ENCODE measurements around the gene TSPYL1. TPM values are rescaled to one million over a fixed set of nuclear protein-coding genes. Genes with fewer than 3 reads are reported as not detected.

Gene TSPYL1
- total RNA-seq, 2 experiments from 2014 or later, result 59.9 to 66.8 TPM

DNA sequence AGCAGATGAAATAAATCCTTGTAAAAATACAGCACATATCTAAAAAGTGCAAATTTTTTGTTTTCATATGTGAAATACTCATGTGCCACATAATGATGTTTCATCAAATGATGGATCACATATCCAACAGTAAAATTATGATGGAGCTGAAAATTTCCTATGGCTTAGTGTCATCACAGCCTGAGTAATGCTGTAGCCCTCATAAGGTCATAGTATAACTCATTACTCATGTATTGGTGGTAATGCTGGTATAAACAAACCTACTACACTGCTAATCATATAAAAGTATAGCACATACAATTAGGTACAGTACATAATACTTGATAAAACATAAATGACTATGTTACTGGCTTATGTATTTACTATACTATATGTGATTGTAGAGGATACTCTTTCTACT is 12.9 kb downstream of the TSPYL1 start:
- peaks cover 40% of the 10 kb centered on the region for H3K36me3 Mint-ChIP-seq
- no peak for ATAC-seq (ENCODE audit: low read depth)
- H3K27ac Mint-ChIP-seq, result no peak overlapping the region
- POLR2A ChIA-PET, result no interaction called here
- H3K4me3 Mint-ChIP-seq, result no peak overlapping the region
- no peaks in the 10 kb centered on the region for H3K27me3 Mint-ChIP-seq
- no peak for DNase-seq
- peaks cover 6% of the 10 kb centered on the region for H3K4me1 Mint-ChIP-seq
- H3K9me3 Mint-ChIP-seq, result peaks cover 10% of the 10 kb centered on the region

DNA sequence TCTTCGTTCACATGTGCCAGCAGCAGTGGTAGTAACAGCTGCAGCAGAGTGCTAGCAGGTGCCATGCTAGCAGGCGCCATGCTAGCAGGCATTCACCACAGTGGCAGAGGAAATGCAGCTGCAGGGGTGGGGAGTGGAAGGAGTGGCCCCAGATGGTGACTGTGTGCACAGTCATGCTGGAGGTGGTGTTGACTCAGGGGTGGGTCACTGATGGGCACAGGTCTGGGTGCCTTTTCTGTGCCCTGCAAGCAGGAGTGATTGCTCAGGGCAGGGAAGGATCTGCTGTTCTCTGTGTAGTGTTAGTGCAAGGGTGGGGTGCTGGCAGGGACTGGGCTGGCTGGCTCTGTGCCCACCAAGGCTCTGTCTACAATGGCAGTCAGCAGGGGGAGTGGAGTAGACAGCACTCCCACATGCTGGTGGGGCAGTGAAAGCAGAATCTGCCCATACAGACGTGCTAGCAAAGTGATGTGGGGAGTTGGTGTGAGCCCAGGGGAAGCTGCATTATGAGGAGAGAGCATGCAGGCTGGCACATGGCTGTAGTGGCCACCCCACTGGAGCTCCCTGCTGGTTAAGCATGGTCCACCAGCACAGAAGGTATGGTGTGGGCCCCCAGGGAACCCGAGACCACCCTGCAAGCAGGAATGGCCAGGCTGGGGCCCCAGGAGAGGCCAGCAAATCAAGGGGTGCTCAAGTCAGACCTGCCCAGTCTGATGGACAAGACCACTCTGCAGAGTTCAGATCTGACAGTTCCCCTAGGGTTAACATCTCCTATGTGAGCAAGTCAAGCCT is 14.5 kb downstream of the TSPYL1 start:
- H3K9me3 Mint-ChIP-seq, result peaks cover 14% of the 10 kb centered on the region
- ATAC-seq (ENCODE audit: low read depth), result peak; percentile 26
- peaks cover 8% of the 10 kb centered on the region for H3K4me1 Mint-ChIP-seq
- peak overlapping the region; percentile 30 for H3K27ac Mint-ChIP-seq
- H3K36me3 Mint-ChIP-seq, result peaks cover 47% of the 10 kb centered on the region
- POLR2A ChIA-PET, result no interaction called here
- H3K27me3 Mint-ChIP-seq, result no peaks in the 10 kb centered on the region
- no peak for DNase-seq
- H3K4me3 Mint-ChIP-seq, result no peak overlapping the region

DNA sequence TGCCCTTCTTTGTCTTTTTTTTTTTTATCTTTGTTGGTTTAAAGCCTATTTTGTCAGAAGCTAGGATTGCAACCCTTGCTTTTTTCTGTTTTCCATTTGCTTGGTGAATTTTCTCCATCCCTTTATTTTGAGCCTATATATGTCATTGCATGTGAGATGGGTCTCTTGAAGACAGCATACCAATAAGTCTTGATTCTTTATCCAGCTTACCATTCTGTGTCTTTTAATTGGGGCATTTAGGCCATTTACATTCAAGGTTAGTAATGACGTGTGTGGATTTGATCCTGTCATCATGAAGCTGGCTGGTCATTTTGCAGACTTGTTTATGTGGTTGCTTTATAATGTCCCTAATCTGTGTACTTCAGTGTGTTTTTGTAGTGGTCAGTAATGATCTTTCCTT is 16.4 kb downstream of the TSPYL1 start:
- no peak for DNase-seq
- H3K36me3 Mint-ChIP-seq, result peaks cover 49% of the 10 kb centered on the region
- peaks cover 4% of the 10 kb centered on the region for H3K4me1 Mint-ChIP-seq
- POLR2A ChIA-PET, result no interaction called here
- no peaks in the 10 kb centered on the region for H3K27me3 Mint-ChIP-seq
- no peak for ATAC-seq (ENCODE audit: low read depth)
- no peak overlapping the region for H3K27ac Mint-ChIP-seq
- no peak overlapping the region for H3K4me3 Mint-ChIP-seq
- H3K9me3 Mint-ChIP-seq, result peaks cover 14% of the 10 kb centered on the region

DNA sequence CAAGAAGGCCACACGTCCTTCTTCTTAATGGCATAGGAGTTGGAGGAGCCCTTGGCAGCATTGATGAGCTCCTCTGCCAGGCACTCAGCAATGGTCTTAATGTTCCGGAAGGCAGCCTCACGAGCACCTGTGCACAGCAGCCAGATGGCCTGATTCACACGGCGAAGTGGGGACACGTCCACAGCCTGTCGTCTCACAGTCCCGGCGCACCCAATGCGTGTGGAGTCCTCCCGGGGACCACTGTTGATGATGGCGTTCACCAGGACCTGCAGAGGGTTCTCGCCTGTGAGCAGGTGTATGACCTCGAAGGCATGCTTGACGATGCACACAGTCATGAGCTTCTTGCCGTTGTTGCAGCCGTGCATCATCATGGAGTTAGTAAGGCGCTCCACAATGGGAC is 21.2 kb downstream of the TSPYL1 start:
- ATAC-seq (ENCODE audit: low read depth), result no peak
- Mint-ChIP-seq H3K27ac (no peak overlapping the region), H3K4me1 (peaks cover 1% of the 10 kb centered on the region), H3K36me3 (peaks cover 27% of the 10 kb centered on the region), H3K4me3 (no peak overlapping the region), H3K27me3 (no peaks in the 10 kb centered on the region), H3K9me3 (peaks cover 9% of the 10 kb centered on the region)
- POLR2A ChIA-PET, result interaction anchor here (1.1 kb wide), 1 partner anchor 22 kb away, joined by 3 read pairs; no protein-coding TSS in a partner anchor
- no peak for DNase-seq

DNA sequence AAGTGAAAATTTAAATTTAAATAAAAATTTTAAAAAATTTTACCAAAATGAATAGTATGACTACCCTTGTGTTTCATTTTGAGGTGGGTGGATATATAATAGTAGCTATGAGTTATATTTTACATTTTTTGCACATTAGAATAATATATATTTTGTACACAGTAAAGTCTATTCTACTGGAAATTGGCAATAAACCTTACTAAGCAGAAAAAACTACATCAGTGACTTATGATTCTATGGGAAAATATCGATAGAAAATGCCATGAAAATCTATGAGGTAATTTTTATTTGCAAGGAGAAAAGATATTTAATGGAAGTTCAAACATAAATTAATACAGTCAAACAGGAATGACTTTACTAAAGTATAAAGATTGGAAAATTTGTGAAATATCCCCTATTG is 23.0 kb downstream of the TSPYL1 start:
- H3K9me3 Mint-ChIP-seq, result peaks cover 3% of the 10 kb centered on the region
- no peak overlapping the region for H3K27ac Mint-ChIP-seq

DNA sequence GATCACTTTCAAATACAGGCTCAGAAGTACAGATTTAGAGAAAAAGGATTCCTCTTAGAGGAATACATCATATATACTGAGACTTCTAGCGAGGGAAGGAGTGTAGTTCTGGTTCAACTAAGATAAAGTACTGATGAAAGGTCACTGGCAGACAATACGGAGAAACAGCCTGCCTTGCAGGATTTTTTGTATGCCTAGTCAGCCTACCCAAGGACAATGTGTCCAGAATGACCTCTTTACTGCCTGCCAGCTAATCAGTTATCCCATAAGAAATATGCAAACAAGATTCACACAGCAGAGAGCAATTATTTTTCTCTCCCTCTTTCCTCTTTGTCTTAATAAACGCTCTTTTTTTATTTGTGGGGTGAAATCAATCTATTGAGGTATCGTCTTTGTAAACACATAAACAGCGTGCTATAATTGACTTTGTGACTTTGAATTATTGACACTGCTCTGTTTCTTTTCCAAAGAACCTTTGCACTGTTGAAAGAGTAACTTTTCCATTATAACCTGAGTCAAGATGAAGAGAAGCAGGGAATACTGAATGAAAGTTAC is 24.4 kb downstream of the TSPYL1 start:
- no peak overlapping the region for H3K27ac Mint-ChIP-seq
- ATAC-seq (ENCODE audit: low read depth), result no peak
- POLR2A ChIA-PET, result interaction anchor here (1.2 to 3.8 kb wide), 2 partner anchors 24 to 316 kb away, joined by 6 to 47 read pairs; partner anchors contain the start of genes RWDD1 and TSPYL1
- H3K9me3 Mint-ChIP-seq, result no peaks in the 10 kb centered on the region
- H3K36me3 Mint-ChIP-seq, result peaks cover 17% of the 10 kb centered on the region
- no peak overlapping the region for H3K4me3 Mint-ChIP-seq
- no peak for DNase-seq
- no peaks in the 10 kb centered on the region for H3K27me3 Mint-ChIP-seq
- H3K4me1 Mint-ChIP-seq, result peaks cover 21% of the 10 kb centered on the region

More for the DNA sequence above, 23.0 kb downstream of the TSPYL1 start:
- DNase-seq, result no peak
- no peak for ATAC-seq (ENCODE audit: low read depth)
- Mint-ChIP-seq H3K27me3 (no peaks in the 10 kb centered on the region), H3K4me1 (peaks cover 10% of the 10 kb centered on the region), H3K36me3 (peaks cover 20% of the 10 kb centered on the region), H3K4me3 (no peak overlapping the region)
- POLR2A ChIA-PET, result no interaction called here

DNA sequence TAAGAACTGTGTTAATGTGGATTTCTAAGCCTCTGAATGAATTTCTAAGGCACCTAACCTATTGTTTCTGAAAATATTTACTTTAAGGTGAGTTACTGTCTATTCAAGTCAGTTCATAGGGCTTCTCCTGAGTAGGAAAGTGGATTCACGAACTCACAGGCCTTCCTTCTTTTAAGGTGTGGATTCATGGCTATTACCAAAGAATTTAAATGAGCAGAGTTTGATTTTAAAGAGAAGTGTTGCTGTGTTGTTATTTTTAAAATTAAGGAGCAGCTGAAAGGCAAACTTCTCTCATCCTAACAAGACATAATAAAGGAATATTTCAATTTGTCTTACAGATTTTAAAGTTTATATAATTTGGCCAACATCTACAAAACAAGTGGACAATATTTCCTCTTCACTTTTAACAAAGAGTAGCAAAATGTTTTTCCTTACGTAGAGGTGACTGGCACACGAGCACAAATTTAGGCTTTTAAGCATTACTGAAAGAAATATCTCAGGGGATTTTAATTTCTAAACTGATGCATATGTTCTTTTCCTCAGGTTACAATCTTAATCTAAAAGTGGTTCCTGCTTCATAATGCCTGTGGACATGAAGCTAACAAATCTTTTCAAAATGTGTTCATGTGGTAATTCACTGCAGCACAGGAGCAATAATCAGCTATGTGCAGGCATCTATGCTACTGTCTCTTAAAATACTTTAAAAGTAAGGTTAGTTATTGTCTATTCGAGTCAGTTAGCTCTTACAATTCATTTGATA is 25.3 kb downstream of the TSPYL1 start:
- Mint-ChIP-seq H3K4me1 (peaks cover 23% of the 10 kb centered on the region), H3K27me3 (no peaks in the 10 kb centered on the region), H3K4me3 (no peak overlapping the region), H3K36me3 (peaks cover 15% of the 10 kb centered on the region), H3K27ac (no peak overlapping the region), H3K9me3 (no peaks in the 10 kb centered on the region)
- ATAC-seq (ENCODE audit: low read depth) (peak; percentile 10), DNase-seq (no peak)
- POLR2A ChIA-PET, result interaction anchor here (1.2 to 3.8 kb wide), 3 partner anchors 25 to 317 kb away, joined by 4 to 47 read pairs (median 6); partner anchors contain the start of genes NT5DC1, RWDD1 and TSPYL1

DNA sequence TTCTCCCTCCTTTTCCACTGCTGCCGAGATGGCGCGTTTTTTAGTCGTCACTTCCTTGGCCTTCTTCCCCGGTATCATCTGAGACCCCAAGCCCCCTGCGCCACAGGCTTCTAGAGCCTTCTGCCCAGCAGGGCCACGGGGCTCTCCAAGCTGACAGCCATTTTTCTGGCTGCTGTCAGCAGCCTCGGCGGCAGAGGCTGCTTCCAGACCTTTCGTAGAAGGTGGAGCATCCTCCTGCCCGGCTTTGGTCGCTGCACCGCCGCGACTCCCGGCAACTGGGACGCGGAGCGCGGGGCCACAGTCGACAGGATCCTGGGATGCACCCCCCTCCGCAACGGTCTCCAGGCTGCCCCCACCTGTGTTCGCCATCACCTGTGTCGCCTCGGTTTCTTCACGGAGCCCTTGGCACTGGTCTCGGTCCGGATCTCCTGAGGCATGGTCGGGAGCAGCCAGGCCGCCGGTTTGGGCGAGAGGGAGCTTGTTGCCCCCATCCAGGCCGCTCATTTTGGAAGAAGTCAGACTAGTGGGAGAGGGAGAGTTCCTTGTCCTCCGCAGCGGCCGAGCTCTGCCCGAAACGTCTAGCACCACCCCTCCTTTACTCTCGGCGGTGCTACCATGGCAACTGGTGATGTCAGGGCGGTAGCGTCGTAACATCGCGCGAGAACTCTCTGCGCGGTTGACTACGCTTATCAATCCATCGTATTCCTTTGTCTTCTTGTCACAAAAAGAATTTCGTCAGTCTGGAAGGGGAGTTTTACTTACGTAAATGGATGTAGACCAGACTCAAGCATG is 26.0 kb downstream of the TSPYL1 start, which contains the start of gene TSPYL4:
TSS of gene TSPYL4 (minus strand) at position 571 of the 792 bp plus-strand sequence. CDS start at position 504, 67 bp downstream.
- H3K27me3 Mint-ChIP-seq, result no peaks in the 10 kb centered on the region
- POLR2A ChIA-PET, result interaction anchor here (0.7 to 3.8 kb wide), 3 partner anchors 26 to 153 kb away, joined by 3 to 47 read pairs (median 4); partner anchors contain the start of genes NT5DC1 and TSPYL1
- H3K4me1 Mint-ChIP-seq, result peaks cover 26% of the 10 kb centered on the region
- H3K4me3 Mint-ChIP-seq, result no peak within 1 kb of the TSS
- DNase-seq, result peak; percentile 85
- H3K36me3 Mint-ChIP-seq, result peaks cover 14% of the 10 kb centered on the region
- no peak within 1 kb of the TSS for H3K27ac Mint-ChIP-seq
- no peaks in the 10 kb centered on the region for H3K9me3 Mint-ChIP-seq
- ATAC-seq (ENCODE audit: low read depth), result peak; percentile 94

DNA sequence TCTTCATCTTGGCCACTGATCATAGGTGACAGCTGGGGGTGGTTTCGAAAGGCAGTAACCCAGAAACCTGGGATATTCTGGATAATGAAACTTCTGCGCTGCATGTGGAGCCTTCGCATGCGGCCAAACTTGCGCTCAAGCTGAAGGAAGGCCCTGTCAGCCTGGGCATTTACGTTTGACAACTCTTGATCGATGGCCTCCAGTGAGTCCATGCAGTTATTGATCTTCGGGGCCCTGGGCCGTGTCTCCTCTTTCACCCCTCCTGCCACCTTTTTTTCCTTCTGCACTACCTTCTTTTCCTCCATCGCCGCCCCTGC is 26.6 kb downstream of the TSPYL1 start:
- peaks cover 14% of the 10 kb centered on the region for H3K36me3 Mint-ChIP-seq
- ATAC-seq (ENCODE audit: low read depth) (no peak), DNase-seq (no peak)
- no peak overlapping the region for H3K27ac Mint-ChIP-seq
- H3K27me3 Mint-ChIP-seq, result no peaks in the 10 kb centered on the region
- POLR2A ChIA-PET, result interaction anchor here (0.7 to 3.8 kb wide), 4 partner anchors 26 to 318 kb away, joined by 3 to 47 read pairs (median 6); partner anchors contain the start of genes NT5DC1, RWDD1 and TSPYL1
- peaks cover 32% of the 10 kb centered on the region for H3K4me1 Mint-ChIP-seq
- H3K9me3 Mint-ChIP-seq, result no peaks in the 10 kb centered on the region
- H3K4me3 Mint-ChIP-seq, result no peak overlapping the region

DNA sequence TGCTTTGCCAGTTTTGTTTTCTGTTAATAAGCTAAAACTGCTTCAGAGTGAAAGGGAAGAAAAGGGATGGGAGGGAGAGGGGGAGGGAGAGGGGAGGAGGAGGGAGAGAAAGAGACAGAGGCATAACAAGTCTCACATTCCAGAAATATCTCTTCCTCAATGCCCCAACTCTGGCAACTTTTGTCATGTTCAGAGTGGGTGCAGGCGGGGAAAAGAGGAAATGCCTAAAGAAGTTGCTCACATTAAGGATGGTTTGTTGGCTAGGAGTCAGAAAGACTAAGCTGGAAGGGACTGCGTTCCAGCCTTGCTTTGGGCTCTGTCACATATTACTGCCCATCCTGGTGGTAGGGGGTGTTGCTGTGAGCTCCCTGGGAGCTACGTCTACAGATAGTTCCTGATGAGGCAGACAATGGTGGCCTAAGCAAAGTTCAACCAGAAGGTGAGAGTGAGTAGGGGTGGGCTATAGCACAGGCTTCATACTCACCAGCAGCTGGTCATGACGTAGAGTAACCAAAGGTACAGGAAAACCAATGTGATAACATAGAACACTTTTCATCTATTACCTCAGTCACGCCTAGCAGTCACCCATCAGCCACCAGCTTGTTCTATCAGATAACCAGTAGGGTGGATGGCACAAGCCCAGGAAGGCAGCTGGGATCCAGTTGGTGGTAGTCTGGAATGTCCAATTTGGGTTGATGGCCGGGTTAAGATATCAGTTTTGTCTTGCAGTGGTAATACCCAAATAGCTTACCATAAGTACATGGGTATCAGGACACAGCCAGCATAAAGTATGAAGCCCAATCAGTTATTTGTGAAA is 28.0 kb downstream of the TSPYL1 start:
- Mint-ChIP-seq H3K36me3 (peaks cover 14% of the 10 kb centered on the region), H3K4me1 (peaks cover 33% of the 10 kb centered on the region), H3K4me3 (peak overlapping the region; percentile 73), H3K9me3 (no peaks in the 10 kb centered on the region), H3K27ac (peak overlapping the region; percentile 26), H3K27me3 (no peaks in the 10 kb centered on the region)
- ATAC-seq (ENCODE audit: low read depth) (no peak), DNase-seq (no peak)
- POLR2A ChIA-PET, result interaction anchor here (1.4 to 3.8 kb wide), 2 partner anchors 28 to 320 kb away, joined by 8 to 47 read pairs; partner anchors contain the start of genes RWDD1 and TSPYL1

DNA sequence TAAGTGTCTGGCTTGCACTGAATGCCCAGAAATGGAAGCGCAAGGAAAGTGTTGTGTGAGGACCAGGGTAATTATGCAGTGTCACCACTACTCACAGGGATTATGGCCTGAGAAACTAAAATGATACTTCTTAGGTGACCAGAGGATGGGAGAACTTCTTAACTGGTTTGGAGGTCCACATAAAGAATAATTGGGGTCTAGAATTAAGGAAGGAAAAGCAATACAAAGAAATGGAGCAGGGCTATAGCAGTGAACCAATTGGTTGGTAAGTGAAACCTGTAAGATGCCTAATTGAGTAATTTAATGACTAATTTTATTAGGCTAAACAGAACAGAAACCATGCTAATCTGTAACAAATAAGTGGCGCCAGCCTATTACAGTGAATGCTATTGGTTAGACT is 31.2 kb downstream of the TSPYL1 start:
- Mint-ChIP-seq H3K4me1 (peaks cover 33% of the 10 kb centered on the region), H3K9me3 (no peaks in the 10 kb centered on the region), H3K27ac (no peak overlapping the region), H3K4me3 (no peak overlapping the region), H3K36me3 (peaks cover 15% of the 10 kb centered on the region), H3K27me3 (no peaks in the 10 kb centered on the region)
- no peak for DNase-seq
- POLR2A ChIA-PET, result interaction anchor here (0.6 kb wide), 1 partner anchor 18 kb away, joined by 3 read pairs; no protein-coding TSS in a partner anchor
- ATAC-seq (ENCODE audit: low read depth), result no peak

DNA sequence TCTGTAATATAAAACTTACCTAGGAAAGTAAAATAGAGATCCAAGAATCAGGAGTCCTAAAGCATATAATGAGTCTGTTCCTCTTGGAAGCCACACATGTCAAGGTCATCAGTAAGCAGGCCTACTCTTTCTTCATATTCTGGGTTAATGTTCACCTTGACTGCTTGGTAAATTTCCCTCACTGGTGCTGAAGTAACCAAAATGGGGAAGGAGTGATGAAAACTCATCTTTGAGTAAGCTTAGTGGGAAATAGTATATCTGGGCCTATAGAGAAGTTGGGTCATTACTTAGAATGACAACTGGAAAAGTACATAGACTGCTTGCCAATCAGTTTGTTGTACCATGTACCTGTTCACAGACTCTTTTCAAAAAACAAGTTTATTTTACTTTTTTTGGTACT is 32.4 kb downstream of the TSPYL1 start:
- POLR2A ChIA-PET, result no interaction called here
- no peak for ATAC-seq (ENCODE audit: low read depth)
- Mint-ChIP-seq H3K36me3 (peaks cover 13% of the 10 kb centered on the region), H3K4me1 (peaks cover 31% of the 10 kb centered on the region), H3K9me3 (no peaks in the 10 kb centered on the region), H3K27ac (no peak overlapping the region), H3K4me3 (no peak overlapping the region), H3K27me3 (no peaks in the 10 kb centered on the region)
- no peak for DNase-seq

All from activated naive CD8-positive, alpha-beta T cell treated with anti-CD3 and anti-CD28 coated beads, Interleukin-2, amount 10 ng/mL, durations not matched to agents 7 days and 5 days (primary cell).